K562 (cell line): ENCODE results near the gene TRAPPC4. TPM values are rescaled to one million over a fixed set of nuclear protein-coding genes. Genes with fewer than 3 reads are reported as not detected.

Experiments
- GABPB1 ChIP-seq: sonication (generic); formaldehyde crosslinking; IDR thresholded peaks from 2 replicates; pipeline ENCODE4 v1.8.0; 2022; ENCODE audit warnings: mild to moderate bottlenecking, missing genetic modification reagents
- JUN ChIP-seq, 2 experiments: sonication (generic) in 1 of 2; formaldehyde crosslinking in 1 of 2; IDR thresholded peaks; 2 replicates each; pipeline versions ENCODE4 v1.6.1 to v1.8.0; 2012 to 2022; ENCODE audit warnings: borderline replicate concordance in 2 of 2, mild to moderate bottlenecking in 2 of 2, improper control_type of control experiment in 1 of 2, low read depth in 1 of 2, low read length in 1 of 2, missing genetic modification reagents in 1 of 2
- KAT7 ChIP-seq: sonication (generic); formaldehyde crosslinking; IDR thresholded peaks from 2 replicates; pipeline ENCODE4 v1.8.0; 2022; ENCODE audit warnings: missing genetic modification reagents, mild to moderate bottlenecking, borderline replicate concordance
- KLF6 ChIP-seq: fragments of 250-450 bp; sonication (Bioruptor Pico); IDR thresholded peaks from 2 replicates; pipeline ENCODE4 v1.4.0; 2020; ENCODE audit warnings: mild to moderate bottlenecking, moderate library complexity, borderline replicate concordance
- MAFG ChIP-seq: fragments of 450-650 bp; conservative IDR thresholded peaks from 2 replicates; pipeline ENCODE4 v1.6.1; 2016; ENCODE audit warnings: missing genetic modification characterization, missing compliant biosample characterization
- MEIS2 ChIP-seq: fragments of 450-650 bp; IDR thresholded peaks from 2 replicates; pipeline ENCODE4 v1.6.1; 2014; ENCODE audit warnings: mild to moderate bottlenecking; ENCODE audit not compliant: partially characterized antibody
- MYC ChIP-seq, 2 experiments: fragments of 250-450 bp in 1 of 2; sonication (Bioruptor Pico) in 1 of 2; IDR thresholded peaks; 2 replicates each; pipeline versions ENCODE4 v1.5.1 to v1.6.1; 2012 to 2021; ENCODE audit warnings: low read depth in 2 of 2, borderline replicate concordance in 1 of 2, improper control_type of control experiment in 1 of 2, low read length in 1 of 2, mild to moderate bottlenecking in 1 of 2, moderate library complexity in 1 of 2
- SP1 ChIP-seq: sonication (generic); formaldehyde crosslinking; IDR thresholded peaks from 2 replicates; pipeline ENCODE4 v1.8.1; 2022; ENCODE audit warnings: mild to moderate bottlenecking, missing genetic modification reagents
- SREBF1 ChIP-seq: fragments of 150-350 bp; IDR thresholded peaks from 2 replicates; pipeline ENCODE4 v1.6.1; 2014; ENCODE audit warnings: antibody characterized with exemption, low read depth, low read length, borderline replicate concordance
- TAF7 ChIP-seq: fragments of 450-650 bp; IDR thresholded peaks from 2 replicates; pipeline ENCODE4 v1.6.1; 2016; ENCODE audit warnings: missing genetic modification characterization, missing compliant biosample characterization
- TCF7 ChIP-seq: sonication (generic); IDR thresholded peaks from 2 replicates; pipeline ENCODE4 v1.6.1; 2016; ENCODE audit warnings: antibody characterized with exemption, borderline replicate concordance
- ZBED1 ChIP-seq: IDR thresholded peaks from 2 replicates; pipeline ENCODE4 v1.6.1; 2014
- ZNF263 ChIP-seq: sonication (generic); formaldehyde crosslinking; IDR thresholded peaks from 2 replicates; pipeline ENCODE4 v1.8.0; 2022; ENCODE audit warnings: mild to moderate bottlenecking, missing genetic modification reagents, borderline replicate concordance
- polyA plus RNA-seq, 8 experiments: library from polyadenylated mRNA; depleted of rRNA in 4 of 8; stranded (reverse) in 5 of 8; unstranded in 3 of 8; fragments of >200 nt; fragmentation: Nextera tagmentation in 2 of 8; fragmentation: Illumina TruSeq in 1 of 8; extraction: Ambion mirVana in 2 of 8; extraction: Trizol in 1 of 8; gene quantifications; 2 replicates each; pipeline versions ENCODE4 v1.2.1 to v1.2.3, GENCODE V29; 2011 to 2014; ENCODE audit warnings: inconsistent platforms in 1 of 8, missing spikeins in 1 of 8
- total RNA-seq, 7 experiments: library from RNA; depleted of rRNA in 6 of 7; stranded (reverse); fragments of >200 nt in 6 of 7; fragmentation: Illumina TruSeq in 2 of 7; extraction: Trizol in 2 of 7; gene quantifications; 2 replicates each; pipeline versions ENCODE4 v1.2.1 to v1.2.3, GENCODE V29; 2011 to 2021; ENCODE audit warnings: low replicate concordance in 1 of 7
- TF ChIP-seq, protein P1 (sequence below), 2 experiments: fragments of 450-650 bp in 1 of 2; sonication (generic) in 1 of 2; formaldehyde crosslinking in 1 of 2; IDR thresholded peaks; 2 replicates each; pipeline versions ENCODE4 v1.7.1 to v1.9.0; 2016 to 2022; ENCODE audit warnings: inconsistent platforms in 1 of 2, mild to moderate bottlenecking in 1 of 2, missing genetic modification reagents in 1 of 2
- TF ChIP-seq, protein P2 (sequence below): fragments of 200-800 bp; sonication (Bioruptor generic); IDR thresholded peaks from 2 replicates; pipeline ENCODE4 v1.6.1; 2017; ENCODE audit warnings: missing genetic modification characterization, missing compliant biosample characterization

Gene TRAPPC4
- total and polyA plus RNA-seq, 9 of the 15 experiments (the other 6 are each of a cell fraction or from before 2014, with no cell fraction given): 121 to 524 (median 142) TPM

DNA sequence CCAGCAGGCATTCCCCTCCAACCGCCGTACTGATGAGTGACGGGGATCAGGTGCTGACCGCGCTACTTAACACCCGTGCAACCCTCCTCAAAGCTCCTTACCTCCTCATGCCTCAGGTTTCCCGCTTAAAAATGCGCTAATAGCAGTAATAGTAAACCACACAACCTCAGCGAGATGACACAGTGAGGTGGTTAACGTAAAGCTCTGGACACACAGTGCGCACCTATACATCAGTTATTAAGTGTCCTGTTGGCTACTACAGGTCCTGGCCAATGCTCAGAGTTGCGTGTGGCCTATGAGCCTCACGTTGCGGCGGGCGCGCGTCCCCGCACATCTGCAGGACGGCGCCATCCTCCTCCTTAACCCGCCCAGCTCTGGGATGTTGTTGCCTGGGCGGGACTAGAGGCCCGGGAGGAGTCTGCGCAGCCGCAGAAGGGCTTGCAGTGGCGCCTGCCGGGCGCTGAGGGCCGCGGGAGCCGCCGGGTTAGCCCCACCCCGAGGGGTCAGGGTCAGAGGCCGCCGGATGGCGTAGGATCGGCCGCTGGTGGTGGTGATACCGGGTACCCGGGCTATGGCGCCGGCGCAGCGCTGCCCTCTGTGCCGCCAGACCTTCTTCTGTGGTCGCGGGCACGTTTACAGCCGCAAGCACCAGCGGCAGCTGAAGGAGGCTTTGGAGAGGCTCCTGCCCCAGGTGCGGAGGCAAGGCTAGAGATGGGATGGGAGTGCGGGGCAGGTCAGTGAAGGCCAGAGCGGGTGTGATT, 20.8 kb upstream of the TRAPPC4 start, which contains the start of gene CENATAC (continued):
- TF ChIP-seq, protein P1, sequence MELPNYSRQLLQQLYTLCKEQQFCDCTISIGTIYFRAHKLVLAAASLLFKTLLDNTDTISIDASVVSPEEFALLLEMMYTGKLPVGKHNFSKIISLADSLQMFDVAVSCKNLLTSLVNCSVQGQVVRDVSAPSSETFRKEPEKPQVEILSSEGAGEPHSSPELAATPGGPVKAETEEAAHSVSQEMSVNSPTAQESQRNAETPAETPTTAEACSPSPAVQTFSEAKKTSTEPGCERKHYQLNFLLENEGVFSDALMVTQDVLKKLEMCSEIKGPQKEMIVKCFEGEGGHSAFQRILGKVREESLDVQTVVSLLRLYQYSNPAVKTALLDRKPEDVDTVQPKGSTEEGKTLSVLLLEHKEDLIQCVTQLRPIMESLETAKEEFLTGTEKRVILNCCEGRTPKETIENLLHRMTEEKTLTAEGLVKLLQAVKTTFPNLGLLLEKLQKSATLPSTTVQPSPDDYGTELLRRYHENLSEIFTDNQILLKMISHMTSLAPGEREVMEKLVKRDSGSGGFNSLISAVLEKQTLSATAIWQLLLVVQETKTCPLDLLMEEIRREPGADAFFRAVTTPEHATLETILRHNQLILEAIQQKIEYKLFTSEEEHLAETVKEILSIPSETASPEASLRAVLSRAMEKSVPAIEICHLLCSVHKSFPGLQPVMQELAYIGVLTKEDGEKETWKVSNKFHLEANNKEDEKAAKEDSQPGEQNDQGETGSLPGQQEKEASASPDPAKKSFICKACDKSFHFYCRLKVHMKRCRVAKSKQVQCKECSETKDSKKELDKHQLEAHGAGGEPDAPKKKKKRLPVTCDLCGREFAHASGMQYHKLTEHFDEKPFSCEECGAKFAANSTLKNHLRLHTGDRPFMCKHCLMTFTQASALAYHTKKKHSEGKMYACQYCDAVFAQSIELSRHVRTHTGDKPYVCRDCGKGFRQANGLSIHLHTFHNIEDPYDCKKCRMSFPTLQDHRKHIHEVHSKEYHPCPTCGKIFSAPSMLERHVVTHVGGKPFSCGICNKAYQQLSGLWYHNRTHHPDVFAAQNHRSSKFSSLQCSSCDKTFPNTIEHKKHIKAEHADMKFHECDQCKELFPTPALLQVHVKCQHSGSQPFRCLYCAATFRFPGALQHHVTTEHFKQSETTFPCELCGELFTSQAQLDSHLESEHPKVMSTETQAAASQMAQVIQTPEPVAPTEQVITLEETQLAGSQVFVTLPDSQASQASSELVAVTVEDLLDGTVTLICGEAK (IDR thresholded peaks at IDR 0.05): peak; percentile 13; the same call in 1 of the 2 replicates
- TF ChIP-seq, protein P1 (CRISPR knock-in tag; IDR thresholded peaks at IDR 0.05): no peak
- TF ChIP-seq MAFG (tag) (no peak), MEIS2 (peak; percentile 15), ZBED1 (no peak), ZNF263 (CRISPR knock-in tag) (0 out of 2 replicates have a peak, but pooled peaks have one; percentile 32), SP1 (CRISPR knock-in tag) (peak; percentile 58; the same call in 1 of the 2 replicates), JUN (IDR thresholded peaks at IDR 0.05; ENCODE audit: borderline replicate concordance, low read depth, low read length) (peak; percentile 48; the same call in 1 of the 2 replicates), JUN (CRISPR knock-in tag; IDR thresholded peaks at IDR 0.05; ENCODE audit: borderline replicate concordance) (no peak), SREBF1 (peak; percentile 50; the same call in 1 of the 2 replicates), MYC (IDR thresholded peaks at IDR 0.05; ENCODE audit: low read depth, low read length) (peak; percentile 70), MYC (CRISPR knock-in tag; IDR thresholded peaks at IDR 0.05; ENCODE audit: borderline replicate concordance, low read depth) (no peak), KAT7 (0 out of 2 replicates have a peak, but pooled peaks have one; percentile 53), KLF6 (CRISPR knock-in tag) (0 out of 2 replicates have a peak, but pooled peaks have one; percentile 12), TCF7 (0 out of 2 replicates have a peak, but pooled peaks have one; percentile 16), TAF7 (tag) (0 out of 2 replicates have a peak, but pooled peaks have one; percentile 40), GABPB1 (CRISPR knock-in tag) (peak; percentile 22)
- TF ChIP-seq, protein P2, sequence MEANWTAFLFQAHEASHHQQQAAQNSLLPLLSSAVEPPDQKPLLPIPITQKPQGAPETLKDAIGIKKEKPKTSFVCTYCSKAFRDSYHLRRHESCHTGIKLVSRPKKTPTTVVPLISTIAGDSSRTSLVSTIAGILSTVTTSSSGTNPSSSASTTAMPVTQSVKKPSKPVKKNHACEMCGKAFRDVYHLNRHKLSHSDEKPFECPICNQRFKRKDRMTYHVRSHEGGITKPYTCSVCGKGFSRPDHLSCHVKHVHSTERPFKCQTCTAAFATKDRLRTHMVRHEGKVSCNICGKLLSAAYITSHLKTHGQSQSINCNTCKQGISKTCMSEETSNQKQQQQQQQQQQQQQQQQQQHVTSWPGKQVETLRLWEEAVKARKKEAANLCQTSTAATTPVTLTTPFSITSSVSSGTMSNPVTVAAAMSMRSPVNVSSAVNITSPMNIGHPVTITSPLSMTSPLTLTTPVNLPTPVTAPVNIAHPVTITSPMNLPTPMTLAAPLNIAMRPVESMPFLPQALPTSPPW: peak; percentile 53; the same call in 1 of the 2 replicates
